ENCODE measurements around the gene SHC2. TPM values are rescaled to one million over a fixed set of nuclear protein-coding genes. Genes with fewer than 3 reads are reported as not detected.

Gene SHC2
- total and polyA plus RNA-seq, 9 donors = 0.62 to 40.7 (median 15.4) TPM

DNA sequence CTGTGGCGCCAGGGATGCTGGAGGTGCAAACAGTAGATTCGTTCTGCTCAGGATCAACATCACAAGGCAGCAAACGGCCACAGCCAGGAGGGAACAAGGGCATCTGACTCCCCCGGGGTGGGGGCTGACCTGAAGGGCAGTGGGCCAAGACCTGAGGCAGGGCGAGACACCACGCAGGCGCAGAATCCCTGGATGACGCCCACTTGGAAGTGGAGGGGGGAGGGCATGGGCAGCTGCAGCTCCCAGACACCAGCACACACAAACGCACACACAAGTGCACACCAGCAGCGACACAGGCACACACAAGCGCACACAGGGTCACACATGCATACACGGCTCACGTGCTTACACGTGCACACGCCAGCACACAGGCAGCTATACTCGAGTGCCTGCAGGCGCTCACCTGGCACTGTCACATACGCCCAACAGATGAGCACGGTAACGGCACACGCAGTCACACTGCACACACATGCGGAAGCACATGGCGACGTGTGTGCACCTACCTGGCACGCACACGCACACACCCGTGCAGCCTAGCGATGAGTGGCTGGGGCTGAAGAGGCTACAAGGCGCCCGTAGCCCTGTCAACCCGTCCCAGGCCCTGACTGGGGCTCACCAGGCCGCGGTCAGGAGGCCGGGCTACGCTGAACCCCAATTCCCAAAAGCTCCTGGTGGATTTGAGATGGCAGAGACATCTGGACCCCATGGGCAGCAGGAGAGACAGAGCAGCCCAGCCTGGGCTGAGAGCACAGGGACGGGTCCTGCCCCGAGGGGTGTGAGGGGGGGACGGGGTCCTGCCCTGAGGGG, 57.4 kb downstream of the SHC2 start:
- Histone ChIP-seq H3K4me3 (no peak overlapping the region), H3K36me3 (no peaks in the 10 kb centered on the region), H3K4me1 (ENCODE audit: insufficient read depth) (peaks cover under 1% of the 10 kb centered on the region), H3K9me3 (no peaks in the 10 kb centered on the region), H3K27ac (no peak overlapping the region), H3K27me3 (no peaks in the 10 kb centered on the region)
- WGBS, 3 donors = 50 to 62% (median 50%) methylated on average over 35 to 38 of the region's 38 CpGs
- intact Hi-C loops (cut with DNase I) = no loop called here
- no peak for TF ChIP-seq EP300 (IDR thresholded peaks at IDR 0.05)
- TF ChIP-seq, protein P1, sequence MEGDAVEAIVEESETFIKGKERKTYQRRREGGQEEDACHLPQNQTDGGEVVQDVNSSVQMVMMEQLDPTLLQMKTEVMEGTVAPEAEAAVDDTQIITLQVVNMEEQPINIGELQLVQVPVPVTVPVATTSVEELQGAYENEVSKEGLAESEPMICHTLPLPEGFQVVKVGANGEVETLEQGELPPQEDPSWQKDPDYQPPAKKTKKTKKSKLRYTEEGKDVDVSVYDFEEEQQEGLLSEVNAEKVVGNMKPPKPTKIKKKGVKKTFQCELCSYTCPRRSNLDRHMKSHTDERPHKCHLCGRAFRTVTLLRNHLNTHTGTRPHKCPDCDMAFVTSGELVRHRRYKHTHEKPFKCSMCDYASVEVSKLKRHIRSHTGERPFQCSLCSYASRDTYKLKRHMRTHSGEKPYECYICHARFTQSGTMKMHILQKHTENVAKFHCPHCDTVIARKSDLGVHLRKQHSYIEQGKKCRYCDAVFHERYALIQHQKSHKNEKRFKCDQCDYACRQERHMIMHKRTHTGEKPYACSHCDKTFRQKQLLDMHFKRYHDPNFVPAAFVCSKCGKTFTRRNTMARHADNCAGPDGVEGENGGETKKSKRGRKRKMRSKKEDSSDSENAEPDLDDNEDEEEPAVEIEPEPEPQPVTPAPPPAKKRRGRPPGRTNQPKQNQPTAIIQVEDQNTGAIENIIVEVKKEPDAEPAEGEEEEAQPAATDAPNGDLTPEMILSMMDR (IDR thresholded peaks at IDR 0.05) = no peak
- no peak for TF ChIP-seq POLR2A (IDR thresholded peaks at IDR 0.05)
- DNase-seq = peak in 2 of 5 donors; percentile 2 to 24

- Histone ChIP-seq H3K27ac (no peak overlapping the region), H3K4me3 (no peak overlapping the region), H3K9me3 (no peaks in the 10 kb centered on the region), H3K27me3 (no peaks in the 10 kb centered on the region), H3K36me3 (no peaks in the 10 kb centered on the region), H3K4me1 (ENCODE audit: insufficient read depth) (no peaks in the 10 kb centered on the region)
- no peak for DNase-seq
- intact Hi-C loops (cut with DNase I) = no loop called here
- TF ChIP-seq EP300 (IDR thresholded peaks at IDR 0.05) = no peak
- no peak for TF ChIP-seq POLR2A (IDR thresholded peaks at IDR 0.05)
- TF ChIP-seq, protein P1 (IDR thresholded peaks at IDR 0.05) = no peak
- WGBS, 3 donors = 83 to 89% (median 86%) methylated on average over 11 of the region's 11 CpGs
Measured at GRCh38 chr19:402786-403185, 58.0 kb downstream of the SHC2 start.

GRCh38 chr19:401866-402511, 58.8 kb downstream of the SHC2 start:
- Histone ChIP-seq H3K4me3 (no peak overlapping the region), H3K27me3 (no peaks in the 10 kb centered on the region), H3K9me3 (no peaks in the 10 kb centered on the region), H3K36me3 (no peaks in the 10 kb centered on the region), H3K4me1 (ENCODE audit: insufficient read depth) (no peaks in the 10 kb centered on the region), H3K27ac (no peak overlapping the region)
- intact Hi-C loops (cut with DNase I) = no loop called here
- 3 to 10% (median 5%) methylated on average over 37 to 38 of the region's 38 CpGs for WGBS, 3 donors
- peak in 1 of 5 donors; percentile 25 for DNase-seq
- TF ChIP-seq EP300 (IDR thresholded peaks at IDR 0.05) (no peak), POLR2A (IDR thresholded peaks at IDR 0.05) (no peak)
- TF ChIP-seq, protein P1 (IDR thresholded peaks at IDR 0.05) = no peak

GRCh38 chr19:400976-401865, 59.6 kb downstream of the SHC2 start:
- H3K27ac ChIP-seq = no peak overlapping the region
- peak in 1 of 5 donors; percentile 21 for DNase-seq
- TF ChIP-seq, protein P1 (IDR thresholded peaks at IDR 0.05) = no peak
- TF ChIP-seq POLR2A (IDR thresholded peaks at IDR 0.05) (no peak), EP300 (IDR thresholded peaks at IDR 0.05) (no peak)
- 74 to 85% (median 79%) methylated on average over 40 to 43 of the region's 43 CpGs for WGBS, 3 donors
- H3K36me3 ChIP-seq = no peaks in the 10 kb centered on the region
- no peaks in the 10 kb centered on the region for H3K4me1 ChIP-seq (ENCODE audit: insufficient read depth)
- H3K9me3 ChIP-seq = no peaks in the 10 kb centered on the region
- intact Hi-C loops (cut with DNase I) = no loop called here
- no peaks in the 10 kb centered on the region for H3K27me3 ChIP-seq
- H3K4me3 ChIP-seq = no peak overlapping the region
